ENCODE results near the gene FXR2.

DNA sequence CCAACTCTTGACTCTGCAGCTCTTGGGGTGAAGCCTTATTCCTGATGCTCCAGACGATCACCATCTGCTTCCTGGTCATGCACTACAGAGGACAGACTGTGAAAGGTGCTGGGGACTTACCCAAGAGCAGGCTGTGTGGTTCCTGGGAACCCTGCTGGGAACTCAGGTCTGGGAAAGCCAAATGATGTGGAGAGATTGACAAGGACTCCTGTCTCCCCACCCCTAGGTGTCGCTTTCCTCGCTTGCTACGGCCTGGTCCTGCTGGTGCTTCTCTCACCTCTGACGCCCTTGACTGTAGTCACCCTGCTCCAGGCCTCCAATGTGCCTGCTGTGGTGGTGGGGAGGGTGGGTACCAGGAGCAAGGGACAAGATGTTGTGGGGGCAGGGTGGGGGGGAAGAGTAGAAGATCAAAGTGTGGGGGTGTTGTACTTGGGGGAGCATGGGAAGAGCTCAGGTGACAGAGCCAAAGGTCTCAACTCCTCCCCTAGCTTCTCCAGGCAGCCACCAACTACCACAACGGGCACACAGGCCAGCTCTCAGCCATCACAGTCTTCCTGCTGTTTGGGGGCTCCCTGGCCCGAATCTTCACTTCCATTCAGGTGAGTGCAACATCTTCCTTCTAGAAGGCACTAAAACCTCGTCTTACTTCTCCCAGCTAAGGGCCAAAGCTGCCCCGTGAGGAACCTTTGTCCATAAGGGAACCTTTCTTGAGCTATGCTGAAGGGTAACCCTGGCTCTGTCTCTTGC, 27.9 kb downstream of the FXR2 start:
- TF ChIP-seq, protein P1, sequence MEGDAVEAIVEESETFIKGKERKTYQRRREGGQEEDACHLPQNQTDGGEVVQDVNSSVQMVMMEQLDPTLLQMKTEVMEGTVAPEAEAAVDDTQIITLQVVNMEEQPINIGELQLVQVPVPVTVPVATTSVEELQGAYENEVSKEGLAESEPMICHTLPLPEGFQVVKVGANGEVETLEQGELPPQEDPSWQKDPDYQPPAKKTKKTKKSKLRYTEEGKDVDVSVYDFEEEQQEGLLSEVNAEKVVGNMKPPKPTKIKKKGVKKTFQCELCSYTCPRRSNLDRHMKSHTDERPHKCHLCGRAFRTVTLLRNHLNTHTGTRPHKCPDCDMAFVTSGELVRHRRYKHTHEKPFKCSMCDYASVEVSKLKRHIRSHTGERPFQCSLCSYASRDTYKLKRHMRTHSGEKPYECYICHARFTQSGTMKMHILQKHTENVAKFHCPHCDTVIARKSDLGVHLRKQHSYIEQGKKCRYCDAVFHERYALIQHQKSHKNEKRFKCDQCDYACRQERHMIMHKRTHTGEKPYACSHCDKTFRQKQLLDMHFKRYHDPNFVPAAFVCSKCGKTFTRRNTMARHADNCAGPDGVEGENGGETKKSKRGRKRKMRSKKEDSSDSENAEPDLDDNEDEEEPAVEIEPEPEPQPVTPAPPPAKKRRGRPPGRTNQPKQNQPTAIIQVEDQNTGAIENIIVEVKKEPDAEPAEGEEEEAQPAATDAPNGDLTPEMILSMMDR (IDR thresholded peaks at IDR 0.05) = no peak
- TF ChIP-seq POLR2A (IDR thresholded peaks at IDR 0.05) = no peak

All from ovary (tissue), 3 donors.